ENCODE data around the gene RAMP1. TPM values are rescaled to one million over a fixed set of nuclear protein-coding genes. Genes with fewer than 3 reads are reported as not detected.

Gene RAMP1
- total and polyA plus RNA-seq, 2 of the 4 experiments (the other 2 are of a cell fraction), result 15.8 to 77.1 TPM

- Histone ChIP-seq H2AK5ac (ENCODE audit: low read depth, low read length) (peak overlapping the region; percentile 8; the same call in 1 of the 2 replicates), H3K9me3 (ENCODE audit: control insufficient read depth, insufficient read depth, low read length) (peaks cover 2% of the 10 kb centered on the region), H4K8ac (ENCODE audit: low read depth in 2 of 2, low read length in 2 of 2) (no peak overlapping the region), H2BK5ac (ENCODE audit: low read depth, low read length, poor library complexity, severe bottlenecking) (no peak overlapping the region), H2BK20ac (ENCODE audit: low read depth, low read length) (no peak overlapping the region), H3K4ac (ENCODE audit: low read depth, low read length) (0 out of 2 replicates have a peak overlapping the region, but pooled peaks have one; percentile 3), H3K36me3 (ENCODE audit: control insufficient read depth, insufficient read depth, low read length) (no peaks in the 10 kb centered on the region), H3K56ac (ENCODE audit: extremely low read depth, insufficient read depth, low read length) (no peak overlapping the region), H3K27ac (ENCODE audit: insufficient read depth, low read length) (no peak overlapping the region), H3K9me1 (ENCODE audit: insufficient read depth, low read length) (peaks cover 3% of the 10 kb centered on the region), H2BK15ac (ENCODE audit: low read depth, low read length) (no peak overlapping the region), H3K4me1 (ENCODE audit: control insufficient read depth, insufficient read depth, low read length) (peaks cover 7% of the 10 kb centered on the region), H2AK9ac (replicated peaks; ENCODE audit: low read depth, low read length, poor library complexity) (no peak overlapping the region), H2BK120ac (ENCODE audit: low read depth, low read length) (no peak overlapping the region), H4K20me1 (ENCODE audit: insufficient read depth, low read length) (no peaks in the 10 kb centered on the region), H2AFZ (replicated peaks; ENCODE audit: low read length, poor library complexity) (no peak overlapping the region), H4K5ac (ENCODE audit: low read depth, low read length) (no peak overlapping the region), H3K14ac (replicated peaks; ENCODE audit: low read depth, low read length) (no peak overlapping the region), H3K4me2 (ENCODE audit: low read depth, low read length) (no peak overlapping the region), H3K18ac (ENCODE audit: low read depth, low read length) (no peak overlapping the region), H3K79me1 (ENCODE audit: low read depth in 1 of 2, low read length in 2 of 2) (no peaks in the 10 kb centered on the region), H3K9ac (ENCODE audit: low read depth, low read length) (no peak overlapping the region), H3K4me3 (ENCODE audit: insufficient read depth, low read depth, low read length) (no peak overlapping the region), H4K91ac (ENCODE audit: insufficient read depth, low read depth, low read length) (no peak overlapping the region), H3K23ac (ENCODE audit: low read depth, low read length) (no peak overlapping the region), H3K27me3 (ENCODE audit: control insufficient read depth, insufficient read depth, low read length) (no peaks in the 10 kb centered on the region)
- 90% methylated on average over 7 of the region's 13 CpGs; no CpG with 5 or more reads in 1 of the 2 experiments for WGBS, 2 experiments (ENCODE audit: extremely low coverage in 2 of 2, insufficient read length in 1 of 2)
- in situ Hi-C loops (cut with MboI; ENCODE audit: low sequenced_read_pairs) (no loop called here), dilution Hi-C loops (cut with HindIII; ENCODE audit: low sequenced_read_pairs, unreplicated experiment) (no loop called here), intact Hi-C loops (cut with micrococcal nuclease) (no loop called here)
- TF ChIP-seq CHD1 (IDR thresholded peaks at IDR 0.05; ENCODE audit: low read depth, low read length), result no peak
- TF ChIP-seq NFE2L2 (IDR thresholded peaks at IDR 0.05; ENCODE audit: low read depth, low read length), result no peak
- TF ChIP-seq RFX5 (IDR thresholded peaks at IDR 0.05; ENCODE audit: low read depth, low read length), result no peak
- no peak for TF ChIP-seq BHLHE40 (IDR thresholded peaks at IDR 0.05; ENCODE audit: low read depth, low read length)
- no peak for TF ChIP-seq POLR2A (IDR thresholded peaks at IDR 0.05; ENCODE audit: low read depth, low read length)
- TF ChIP-seq CEBPB (IDR thresholded peaks at IDR 0.05; ENCODE audit: low read depth, low read length), result no peak
- TF ChIP-seq MAZ (IDR thresholded peaks at IDR 0.05; ENCODE audit: borderline replicate concordance, low read depth, low read length), result no peak
- no peak for TF ChIP-seq SMC3 (IDR thresholded peaks at IDR 0.05; ENCODE audit: low read depth, low read length)
- TF ChIP-seq MXI1 (IDR thresholded peaks at IDR 0.05; ENCODE audit: borderline replicate concordance, low read depth, low read length), result no peak
- TF ChIP-seq RAD21 (IDR thresholded peaks at IDR 0.05; ENCODE audit: low read length), result no peak
- no peak for TF ChIP-seq RCOR1 (IDR thresholded peaks at IDR 0.05; ENCODE audit: insufficient replicate concordance, low read length)
- no peak for TF ChIP-seq ELK1 (IDR thresholded peaks at IDR 0.05; ENCODE audit: borderline replicate concordance, low read depth, low read length)
- TF ChIP-seq USF2 (IDR thresholded peaks at IDR 0.05; ENCODE audit: low read depth, low read length), result no peak
- TF ChIP-seq CTCF (conservative IDR thresholded peaks at IDR 0.05; ENCODE audit: low read depth, low read length), result no peak
- no peak for TF ChIP-seq FOS (IDR thresholded peaks at IDR 0.05; ENCODE audit: low read depth, low read length)
- CTCF ChIA-PET, result interaction anchor here (0.5 kb wide), 1 partner anchor 94 kb away, joined by 4 read pairs; no protein-coding TSS in a partner anchor
- DNase-seq, result no peak
- no peak for ATAC-seq (ENCODE audit: low read depth)
- POLR2A ChIA-PET (ENCODE audit: unreplicated experiment), result no interaction called here
- no TSS peak for BruUV-seq (replicated peaks)
These were observed 49.8 kb downstream of the RAMP1 start for GRCh38 chr2:237909075-237909695.
